ENCODE measurements around the gene NPAS3.
"Not testable (repeated sequence)": the region's sequence is repeated elsewhere in the genome, so short reads cannot be mapped to it uniquely, and the experiment has no call there.

Gene NPAS3

GRCh38 chr14:33081259-33081658 lies 142.6 kb downstream of the NPAS3 start:
- DNase-seq (ENCODE audit: low spot score), result no peak

- no peak for DNase-seq (ENCODE audit: low spot score)
These were observed 147.1 kb downstream of the NPAS3 start for GRCh38 chr14:33085799-33086198.

GRCh38 chr14:33088274-33088673 lies 149.6 kb downstream of the NPAS3 start:
- not testable (repeated sequence) for DNase-seq (ENCODE audit: low spot score)

- DNase-seq (ENCODE audit: low spot score), result no peak
These were observed 159.3 kb downstream of the NPAS3 start for GRCh38 chr14:33098016-33098415.

GRCh38 chr14:33103489-33103888 lies 164.8 kb downstream of the NPAS3 start:
- no peak for DNase-seq (ENCODE audit: low spot score)

- no peak for DNase-seq (ENCODE audit: low spot score)
These were observed 165.3 kb downstream of the NPAS3 start for GRCh38 chr14:33103966-33104365.

GRCh38 chr14:33110737-33111443 lies 172.2 kb downstream of the NPAS3 start:
- no peak for DNase-seq (ENCODE audit: low spot score)

- DNase-seq (ENCODE audit: low spot score), result no peak
These were observed 175.7 kb downstream of the NPAS3 start for GRCh38 chr14:33114331-33114730.

- DNase-seq (ENCODE audit: low spot score), result no peak
These were observed 180.0 kb downstream of the NPAS3 start for GRCh38 chr14:33118668-33119067.

GRCh38 chr14:33120341-33120740 lies 181.7 kb downstream of the NPAS3 start:
- DNase-seq (ENCODE audit: low spot score), result no peak

- DNase-seq (ENCODE audit: low spot score), result no peak
These were observed 182.3 kb downstream of the NPAS3 start for GRCh38 chr14:33120966-33121365.

- no peak for DNase-seq (ENCODE audit: low spot score)
These were observed 184.6 kb downstream of the NPAS3 start for GRCh38 chr14:33123281-33123680.

GRCh38 chr14:33126433-33126832 lies 187.8 kb downstream of the NPAS3 start:
- DNase-seq (ENCODE audit: low spot score), result no peak

- DNase-seq (ENCODE audit: low spot score), result no peak
These were observed 188.9 kb downstream of the NPAS3 start for GRCh38 chr14:33127531-33127930.

- no peak for DNase-seq (ENCODE audit: low spot score)
These were observed 193.1 kb downstream of the NPAS3 start for GRCh38 chr14:33131801-33132200.

- DNase-seq (ENCODE audit: low spot score), result no peak
These were observed 195.5 kb downstream of the NPAS3 start for GRCh38 chr14:33134162-33134561.

- DNase-seq (ENCODE audit: low spot score), result no peak
These were observed 196.3 kb downstream of the NPAS3 start for GRCh38 chr14:33134975-33135374.

GRCh38 chr14:33150666-33151428 lies 212.2 kb downstream of the NPAS3 start:
- no peak for DNase-seq (ENCODE audit: low spot score)

- no peak for DNase-seq (ENCODE audit: low spot score)
These were observed 224.4 kb downstream of the NPAS3 start for GRCh38 chr14:33163109-33163508.

- DNase-seq (ENCODE audit: low spot score), result no peak
These were observed 224.9 kb downstream of the NPAS3 start for GRCh38 chr14:33163600-33163999.

- DNase-seq (ENCODE audit: low spot score), result no peak
These were observed 226.7 kb downstream of the NPAS3 start for GRCh38 chr14:33165144-33165925.

GRCh38 chr14:33165926-33166289 lies 227.2 kb downstream of the NPAS3 start:
- no peak for DNase-seq (ENCODE audit: low spot score)

GRCh38 chr14:33175951-33176350 lies 237.3 kb downstream of the NPAS3 start:
- no peak for DNase-seq (ENCODE audit: low spot score)

Data from LoVo (cell line).